ES-I3 (cell line): ENCODE data around the gene ZNF638.

Experiments used
- H3K36me3 ChIP-seq: 2 replicates; pipeline ENCODE4 v1.6.1; 2013; ENCODE audit warnings: mild to moderate bottlenecking, low read length, control low read depth, moderate library complexity; ENCODE audit not compliant: insufficient read depth
- H3K4me1 ChIP-seq: 2 replicates; pipeline ENCODE4 v1.6.1; 2013; ENCODE audit warnings: mild to moderate bottlenecking, control low read depth, low read length; ENCODE audit not compliant: insufficient read depth
- H3K9ac ChIP-seq: 2 replicates; pipeline ENCODE4 v1.6.1; 2013; ENCODE audit warnings: low read depth, mild to moderate bottlenecking, low read length, moderate library complexity
- H3K9me3 ChIP-seq: 2 replicates; pipeline ENCODE4 v1.6.1; 2013; ENCODE audit warnings: mild to moderate bottlenecking, low read length, moderate library complexity; ENCODE audit not compliant: control insufficient read depth, insufficient read depth

The ZNF638 gene

DNA sequence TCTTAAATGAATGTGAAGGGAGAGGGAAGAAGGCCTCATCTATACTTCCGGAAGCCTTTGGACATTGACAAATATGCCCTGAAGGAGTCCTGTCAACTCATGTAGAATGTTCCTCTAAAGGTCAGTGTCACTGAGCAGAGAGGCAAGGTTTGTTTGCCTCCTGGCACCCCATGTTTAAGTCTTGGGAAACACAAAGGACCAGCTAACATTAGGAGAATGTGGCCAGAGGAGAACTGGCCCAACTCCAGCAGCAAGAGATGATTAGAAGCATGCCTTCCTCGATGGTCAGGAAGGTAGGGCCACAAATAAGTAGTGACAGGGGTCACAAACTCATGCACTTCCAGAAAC lies 127.5 kb downstream of the ZNF638 start:
- H3K9ac ChIP-seq: no peak overlapping the region
- peaks cover 34% of the 10 kb centered on the region for H3K4me1 ChIP-seq
- H3K36me3 ChIP-seq: no peaks in the 10 kb centered on the region
- H3K9me3 ChIP-seq: peaks cover 4% of the 10 kb centered on the region; the same call in 1 of the 2 replicates

- Histone ChIP-seq H3K9me3 (peaks cover 4% of the 10 kb centered on the region; the same call in 1 of the 2 replicates), H3K4me1 (peaks cover 28% of the 10 kb centered on the region)
Measured at GRCh38 chr2:71460056-71460455, 128.5 kb downstream of the ZNF638 start.

DNA sequence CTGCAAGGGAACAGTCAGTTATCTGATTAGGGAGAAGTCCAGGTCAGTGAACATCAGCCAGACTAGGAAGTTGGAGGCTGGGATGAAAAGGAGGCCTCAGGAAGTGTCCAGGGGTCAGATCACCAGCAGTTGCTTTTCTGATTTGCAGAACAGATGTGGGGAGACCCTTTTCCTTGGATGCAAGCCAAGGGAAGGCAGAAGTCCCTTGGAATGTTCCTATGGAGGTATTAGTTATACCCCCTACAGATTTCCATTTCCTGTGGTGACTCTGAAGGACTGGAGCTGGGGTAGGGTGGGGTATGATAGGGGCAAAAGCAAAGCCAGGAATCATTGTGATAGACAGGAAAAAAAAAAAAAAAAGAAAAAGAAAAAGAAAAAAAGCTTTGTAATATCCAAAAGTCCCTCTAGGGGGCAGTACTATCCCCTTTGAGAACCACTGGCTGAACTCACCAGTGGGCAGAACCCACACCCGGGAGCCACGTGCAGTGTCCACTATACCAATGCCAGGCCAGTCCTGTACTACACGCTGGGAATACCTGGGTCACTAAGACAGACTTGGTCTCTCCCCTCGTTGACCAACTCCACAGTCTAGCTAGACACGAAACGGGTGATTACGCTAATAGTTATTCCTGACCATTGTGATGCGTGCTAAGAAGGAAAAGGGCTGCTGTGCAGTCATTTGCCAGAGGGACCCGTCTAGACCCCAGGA lies 129.2 kb downstream of the ZNF638 start:
- H3K36me3 ChIP-seq: no peaks in the 10 kb centered on the region
- H3K4me1 ChIP-seq: peaks cover 21% of the 10 kb centered on the region
- peaks cover 4% of the 10 kb centered on the region; the same call in 1 of the 2 replicates for H3K9me3 ChIP-seq
- H3K9ac ChIP-seq: no peak overlapping the region; the same call in 1 of the 2 replicates

More at GRCh38 chr2:71460056-71460455, 128.5 kb downstream of the ZNF638 start:
- no peak overlapping the region for H3K9ac ChIP-seq
- no peaks in the 10 kb centered on the region for H3K36me3 ChIP-seq

DNA sequence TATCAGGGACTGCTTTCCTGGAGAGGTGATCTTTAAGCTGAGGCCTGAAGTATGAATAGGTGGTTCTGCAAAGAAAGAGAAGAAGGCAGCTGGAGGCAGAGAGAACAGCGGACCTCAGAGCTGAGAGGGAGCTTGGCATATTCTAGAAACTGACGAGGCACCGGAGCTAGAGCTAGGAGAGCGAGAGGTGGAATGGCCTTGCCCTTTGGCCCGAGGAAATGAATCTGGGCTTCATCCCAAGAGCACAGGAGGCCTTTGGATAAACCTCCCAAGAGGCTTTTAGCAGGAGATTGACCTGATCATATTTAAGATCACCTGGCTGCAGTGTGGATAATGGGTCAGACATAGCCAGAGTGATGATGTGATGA lies 129.7 kb downstream of the ZNF638 start:
- Histone ChIP-seq H3K36me3 (no peaks in the 10 kb centered on the region), H3K9me3 (peaks cover 4% of the 10 kb centered on the region; the same call in 1 of the 2 replicates), H3K9ac (no peak overlapping the region), H3K4me1 (peaks cover 18% of the 10 kb centered on the region)

DNA sequence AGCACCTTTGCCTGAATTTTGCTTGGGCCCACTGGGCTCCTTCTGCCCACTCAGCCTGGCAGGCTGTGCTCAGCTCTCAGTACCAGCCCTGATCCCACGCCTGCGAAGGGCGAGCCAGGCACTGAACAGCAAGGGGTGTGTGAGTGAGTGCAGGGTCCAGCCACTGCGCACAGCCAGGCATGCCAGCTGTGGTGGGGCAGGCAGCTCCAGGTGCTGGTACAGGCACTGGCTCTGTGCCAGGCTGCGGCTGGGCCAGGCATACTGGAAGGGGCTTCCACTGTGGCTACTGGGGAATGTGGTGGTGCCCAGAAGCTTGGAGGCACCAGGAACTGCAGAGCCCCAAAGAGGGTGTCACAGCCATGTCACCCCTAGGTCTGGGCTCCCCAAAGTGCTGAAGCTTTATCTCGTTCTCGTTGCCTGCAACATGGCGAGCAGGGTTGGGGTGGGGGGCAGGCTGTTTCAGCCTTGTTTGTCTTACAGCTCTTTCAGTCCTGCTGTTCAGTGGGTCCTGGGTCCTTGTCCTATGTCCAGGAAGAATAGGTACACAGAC lies 130.5 kb downstream of the ZNF638 start:
- no peaks in the 10 kb centered on the region for H3K36me3 ChIP-seq
- H3K4me1 ChIP-seq: peaks cover 11% of the 10 kb centered on the region
- peaks cover 4% of the 10 kb centered on the region; the same call in 1 of the 2 replicates for H3K9me3 ChIP-seq
- H3K9ac ChIP-seq: no peak overlapping the region

GRCh38 chr2:71462641-71463341 lies 131.2 kb downstream of the ZNF638 start:
- no peaks in the 10 kb centered on the region for H3K36me3 ChIP-seq
- peaks cover 13% of the 10 kb centered on the region for H3K4me1 ChIP-seq
- no peak overlapping the region for H3K9ac ChIP-seq
- H3K9me3 ChIP-seq: peaks cover 4% of the 10 kb centered on the region; the same call in 1 of the 2 replicates

- no peaks in the 10 kb centered on the region for H3K36me3 ChIP-seq
- H3K9me3 ChIP-seq: peaks cover 4% of the 10 kb centered on the region; the same call in 1 of the 2 replicates
- peaks cover 18% of the 10 kb centered on the region for H3K4me1 ChIP-seq
- H3K9ac ChIP-seq: no peak overlapping the region
Measured at GRCh38 chr2:71463342-71463654, 131.7 kb downstream of the ZNF638 start.

- H3K4me1 ChIP-seq: peaks cover 14% of the 10 kb centered on the region
- H3K9me3 ChIP-seq: peaks cover 4% of the 10 kb centered on the region; the same call in 1 of the 2 replicates
- H3K36me3 ChIP-seq: no peaks in the 10 kb centered on the region
- H3K9ac ChIP-seq: no peak overlapping the region
Measured at GRCh38 chr2:71464389-71464788, 132.8 kb downstream of the ZNF638 start.

- Histone ChIP-seq H3K9me3 (peaks cover 4% of the 10 kb centered on the region; the same call in 1 of the 2 replicates), H3K36me3 (no peaks in the 10 kb centered on the region), H3K9ac (peak overlapping the region; percentile 50; the same call in 1 of the 2 replicates), H3K4me1 (peaks cover 13% of the 10 kb centered on the region)
Measured at GRCh38 chr2:71465356-71465755, 133.8 kb downstream of the ZNF638 start.

DNA sequence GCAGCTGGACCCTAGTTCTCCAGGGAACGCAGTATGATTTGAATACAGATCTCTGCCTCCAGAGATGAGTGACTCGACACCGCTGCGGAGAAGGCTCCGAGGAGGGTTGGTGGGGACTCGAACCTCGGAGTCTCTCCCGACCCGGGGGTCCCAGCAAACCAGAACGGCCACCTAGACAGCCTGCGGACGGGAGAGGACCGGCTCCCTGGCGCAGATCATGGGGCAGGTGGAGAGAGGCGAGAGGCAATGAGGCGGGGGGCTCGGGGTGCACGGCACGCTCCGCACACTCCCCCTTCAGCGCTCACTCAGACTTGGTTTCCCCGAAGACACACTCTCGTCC lies 134.3 kb downstream of the ZNF638 start:
- no peaks in the 10 kb centered on the region for H3K36me3 ChIP-seq
- peaks cover 10% of the 10 kb centered on the region for H3K4me1 ChIP-seq
- H3K9ac ChIP-seq: peak overlapping the region; percentile 50; the same call in 1 of the 2 replicates
- H3K9me3 ChIP-seq: peaks cover 4% of the 10 kb centered on the region; the same call in 1 of the 2 replicates

- peaks cover 4% of the 10 kb centered on the region; the same call in 1 of the 2 replicates for H3K9me3 ChIP-seq
- H3K36me3 ChIP-seq: no peaks in the 10 kb centered on the region
- peaks cover 10% of the 10 kb centered on the region for H3K4me1 ChIP-seq
- peak overlapping the region; percentile 50; the same call in 1 of the 2 replicates for H3K9ac ChIP-seq
Measured at GRCh38 chr2:71466301-71467179, 135.0 kb downstream of the ZNF638 start.

DNA sequence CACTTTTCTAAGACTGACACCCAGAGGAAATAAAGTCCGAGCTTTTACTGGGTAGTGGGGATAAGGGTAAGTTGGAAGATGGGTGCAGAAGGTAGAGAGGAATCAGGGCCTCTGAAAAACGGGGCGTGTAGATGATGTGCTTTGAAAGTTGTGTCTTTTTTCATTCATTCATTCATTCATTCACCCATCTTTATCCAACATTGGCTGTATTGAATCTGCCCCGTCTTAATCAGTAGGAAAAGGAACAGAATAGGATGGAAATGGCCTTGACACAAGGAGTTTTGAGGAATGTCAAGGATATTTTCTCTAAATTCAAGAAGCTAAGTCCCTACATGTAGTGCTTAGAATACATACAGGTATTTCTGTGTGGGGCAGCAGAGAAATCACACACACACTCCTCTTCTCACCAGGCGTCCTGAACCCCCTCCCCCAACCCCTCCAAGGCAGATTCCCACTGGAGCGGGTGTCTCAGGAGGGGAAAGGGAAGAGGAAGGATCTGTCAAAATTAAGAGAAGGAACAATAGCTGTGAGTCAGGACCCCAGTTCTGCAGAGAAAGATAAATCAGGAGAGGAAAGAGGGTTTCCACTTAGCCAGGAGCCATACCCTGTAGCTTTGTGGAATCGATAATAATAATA lies 135.7 kb downstream of the ZNF638 start:
- H3K9ac ChIP-seq: peak overlapping the region; percentile 50; the same call in 1 of the 2 replicates
- no peaks in the 10 kb centered on the region for H3K36me3 ChIP-seq
- H3K9me3 ChIP-seq: peaks cover 4% of the 10 kb centered on the region; the same call in 1 of the 2 replicates
- peaks cover 10% of the 10 kb centered on the region for H3K4me1 ChIP-seq

- Histone ChIP-seq H3K9ac (no peak overlapping the region), H3K9me3 (no peaks in the 10 kb centered on the region), H3K36me3 (no peaks in the 10 kb centered on the region), H3K4me1 (peaks cover 10% of the 10 kb centered on the region)
Measured at GRCh38 chr2:71468279-71469015, 136.9 kb downstream of the ZNF638 start.
